Measurements from ENCODE around the gene CD7.

- no peak for TF ChIP-seq CTCF (IDR thresholded peaks at IDR 0.05)
- TF ChIP-seq POLR2AphosphoS5 (IDR thresholded peaks at IDR 0.05), result no peak
- no peak for TF ChIP-seq POLR2A (IDR thresholded peaks at IDR 0.05)
- TF ChIP-seq EP300 (IDR thresholded peaks at IDR 0.05), result no peak
Observed at GRCh38 chr17:82294064-82294773, 23.2 kb downstream of the CD7 start.
